Endodermal cell (in vitro differentiated cells): ENCODE measurements around the gene IFT20. TPM values are rescaled to one million over a fixed set of nuclear protein-coding genes. Genes with fewer than 3 reads are reported as not detected.

Source experiments
- DNase-seq: peaks from one replicate; pipeline ENCODE4 v3.0.0-alpha.2; 2017
- H3K27ac ChIP-seq: 2 replicates; pipeline ENCODE4 v1.5.1; 2013; ENCODE audit warnings: mild to moderate bottlenecking, low read depth, low read length, moderate library complexity
- H3K27me3 ChIP-seq: 2 replicates; pipeline ENCODE4 v1.6.1; 2013; ENCODE audit warnings: mild to moderate bottlenecking, low read length, moderate library complexity; ENCODE audit not compliant: insufficient read depth, control insufficient read depth, poor library complexity, severe bottlenecking
- H3K36me3 ChIP-seq: 2 replicates; pipeline ENCODE4 v1.7.0; 2013; ENCODE audit warnings: mild to moderate bottlenecking, low read length, moderate library complexity; ENCODE audit not compliant: control insufficient read depth, insufficient read depth
- H3K4me1 ChIP-seq: one replicate; pipeline ENCODE4 v1.7.0; 2013; ENCODE audit warnings: low read length; ENCODE audit not compliant: control insufficient read depth, insufficient read depth
- H3K4me3 ChIP-seq: 2 replicates; pipeline ENCODE4 v1.5.1; 2013; ENCODE audit warnings: mild to moderate bottlenecking, low read length, moderate library complexity
- H3K9ac ChIP-seq: 2 replicates; pipeline ENCODE4 v1.6.1; 2013; ENCODE audit warnings: mild to moderate bottlenecking, low read length, moderate library complexity; ENCODE audit not compliant: poor library complexity, severe bottlenecking; ENCODE audit errors: extremely low read depth
- H3K9me3 ChIP-seq: 2 replicates; pipeline ENCODE4 v1.6.1; 2013; ENCODE audit warnings: mild to moderate bottlenecking, low read length, moderate library complexity; ENCODE audit not compliant: control insufficient read depth
- H3K27ac Mint-ChIP-seq: 2 replicates; pipeline ENCODE4 v1.8.0; 2020; ENCODE audit warnings: mixed read lengths
- H3K27me3 Mint-ChIP-seq: 2 replicates; pipeline ENCODE4 v1.8.0; 2021; ENCODE audit warnings: mild to moderate bottlenecking, mixed read lengths; ENCODE audit not compliant: insufficient read depth
- H3K36me3 Mint-ChIP-seq: 2 replicates; pipeline ENCODE4 v1.8.0; 2020; ENCODE audit warnings: low read depth, mixed read lengths
- H3K4me1 Mint-ChIP-seq: 2 replicates; pipeline ENCODE4 v1.8.0; 2020; ENCODE audit warnings: mixed read lengths
- H3K4me3 Mint-ChIP-seq: 2 replicates; pipeline ENCODE4 v1.8.0; 2020; ENCODE audit warnings: mild to moderate bottlenecking, moderate library complexity, mixed read lengths
- H3K9me3 Mint-ChIP-seq: 2 replicates; pipeline ENCODE4 v1.8.0; 2020; ENCODE audit warnings: mild to moderate bottlenecking, mixed read lengths
- CTCF ChIP-seq: fragments of 200-600 bp; sonication (generic); conservative IDR thresholded peaks from 2 replicates; pipeline ENCODE4 v1.5.0; 2021; ENCODE audit warnings: antibody characterized with exemption, mild to moderate bottlenecking
- WGBS, 2 experiments: methylation state at CpG; one replicate each; pipeline versions ENCODE4 v1.1.5 to v1.1.7; 2013; ENCODE audit warnings: missing lambda C conversion rate in 2 of 2, mixed read lengths in 1 of 2; ENCODE audit not compliant: insufficient coverage in 1 of 2, insufficient read length in 1 of 2; 5-methylcytosine and 5-hydroxymethylcytosine counted together
- total RNA-seq, 2 donors: library from RNA; stranded (reverse); fragmentation: NEBNext Ultra II Directional in 1 of 2; extraction: Animal tissue kit (Norgen Biotek cat#: 25700) in 1 of 2; gene quantifications; 2 replicates in 1 of 2; 3 replicates in 1 of 2; pipeline ENCODE4 v1.2.1, GENCODE V29; 2021

Gene IFT20
- total RNA-seq, 2 donors from 2014 or later, result 28.9 to 34.3 TPM

- TF ChIP-seq CTCF, result no peak
Measured at GRCh38 chr17:28334171-28334570, 1.1 kb downstream of the IFT20 start.

GRCh38 chr17:28333083-28333746 is 2.1 kb downstream of the IFT20 start:
- Histone ChIP-seq H3K27me3 (no peaks in the 10 kb centered on the region), H3K4me3 (no peak overlapping the region), H3K27ac (no peak overlapping the region), H3K36me3 (peaks cover 13% of the 10 kb centered on the region), H3K9ac (no peak overlapping the region), H3K9me3 (no peaks in the 10 kb centered on the region), H3K4me1 (peaks cover 7% of the 10 kb centered on the region)
- Mint-ChIP-seq H3K27ac (no peak overlapping the region), H3K4me3 (peak overlapping the region; percentile 98), H3K9me3 (no peaks in the 10 kb centered on the region), H3K4me1 (peaks cover 23% of the 10 kb centered on the region), H3K36me3 (peaks cover 14% of the 10 kb centered on the region), H3K27me3 (peaks cover 1% of the 10 kb centered on the region)
- TF ChIP-seq CTCF, result no peak
- 78 to 100% methylated on average over 1 of the region's 1 CpG for WGBS, 2 experiments
- DNase-seq, result peak; percentile 35

More at GRCh38 chr17:28334171-28334570, 1.1 kb downstream of the IFT20 start:
- no peaks in the 10 kb centered on the region for H3K27me3 ChIP-seq
- no peak overlapping the region for H3K27ac ChIP-seq
- H3K27ac Mint-ChIP-seq, result peak overlapping the region; percentile 76
- H3K36me3 ChIP-seq, result peaks cover 7% of the 10 kb centered on the region
- H3K36me3 Mint-ChIP-seq, result peaks cover 6% of the 10 kb centered on the region
- peaks cover 27% of the 10 kb centered on the region for H3K4me1 Mint-ChIP-seq
- peak overlapping the region; percentile 98 for H3K4me3 Mint-ChIP-seq
- H3K4me3 ChIP-seq, result peak overlapping the region; percentile 93
- 86 to 87% methylated on average over 5 to 6 of the region's 6 CpGs for WGBS, 2 experiments
- no peaks in the 10 kb centered on the region for H3K9me3 Mint-ChIP-seq
- H3K9ac ChIP-seq, result peak overlapping the region; percentile 88
- H3K9me3 ChIP-seq, result no peaks in the 10 kb centered on the region
- peaks cover 1% of the 10 kb centered on the region for H3K27me3 Mint-ChIP-seq
- DNase-seq, result no peak
- H3K4me1 ChIP-seq, result peaks cover 7% of the 10 kb centered on the region

- no peak overlapping the region for H3K4me3 Mint-ChIP-seq
- H3K36me3 ChIP-seq, result peaks cover 26% of the 10 kb centered on the region
- TF ChIP-seq CTCF, result no peak
- no peak overlapping the region for H3K4me3 ChIP-seq
- H3K4me1 Mint-ChIP-seq, result peaks cover 18% of the 10 kb centered on the region
- no peak overlapping the region for H3K9ac ChIP-seq
- H3K4me1 ChIP-seq, result peaks cover 7% of the 10 kb centered on the region
- H3K27ac Mint-ChIP-seq, result no peak overlapping the region
- 90 to 91% methylated on average over 6 of the region's 6 CpGs for WGBS, 2 experiments
- H3K9me3 ChIP-seq, result no peaks in the 10 kb centered on the region
- peak; percentile 49 for DNase-seq
- no peaks in the 10 kb centered on the region for H3K9me3 Mint-ChIP-seq
- no peaks in the 10 kb centered on the region for H3K27me3 ChIP-seq
- H3K27me3 Mint-ChIP-seq, result peaks cover 1% of the 10 kb centered on the region
- peaks cover 24% of the 10 kb centered on the region for H3K36me3 Mint-ChIP-seq
- H3K27ac ChIP-seq, result no peak overlapping the region
Measured at GRCh38 chr17:28331891-28332420, 3.3 kb downstream of the IFT20 start.
